Activated CD4-positive, alpha-beta T cell treated with anti-CD3 and anti-CD28 coated beads for 48 hours (primary cell): ENCODE data around the gene CARD18.
A peak's percentile ranks its signal among the peaks of the same experiment; 100 is the strongest.
"Not testable (repeated sequence)": the region's sequence is repeated elsewhere in the genome, so short reads cannot be mapped to it uniquely, and the experiment has no call there.

Source experiments
- DNase-seq: peaks from one replicate; pipeline ENCODE4 v3.0.0-alpha.2; 2020

The CARD18 gene

DNA sequence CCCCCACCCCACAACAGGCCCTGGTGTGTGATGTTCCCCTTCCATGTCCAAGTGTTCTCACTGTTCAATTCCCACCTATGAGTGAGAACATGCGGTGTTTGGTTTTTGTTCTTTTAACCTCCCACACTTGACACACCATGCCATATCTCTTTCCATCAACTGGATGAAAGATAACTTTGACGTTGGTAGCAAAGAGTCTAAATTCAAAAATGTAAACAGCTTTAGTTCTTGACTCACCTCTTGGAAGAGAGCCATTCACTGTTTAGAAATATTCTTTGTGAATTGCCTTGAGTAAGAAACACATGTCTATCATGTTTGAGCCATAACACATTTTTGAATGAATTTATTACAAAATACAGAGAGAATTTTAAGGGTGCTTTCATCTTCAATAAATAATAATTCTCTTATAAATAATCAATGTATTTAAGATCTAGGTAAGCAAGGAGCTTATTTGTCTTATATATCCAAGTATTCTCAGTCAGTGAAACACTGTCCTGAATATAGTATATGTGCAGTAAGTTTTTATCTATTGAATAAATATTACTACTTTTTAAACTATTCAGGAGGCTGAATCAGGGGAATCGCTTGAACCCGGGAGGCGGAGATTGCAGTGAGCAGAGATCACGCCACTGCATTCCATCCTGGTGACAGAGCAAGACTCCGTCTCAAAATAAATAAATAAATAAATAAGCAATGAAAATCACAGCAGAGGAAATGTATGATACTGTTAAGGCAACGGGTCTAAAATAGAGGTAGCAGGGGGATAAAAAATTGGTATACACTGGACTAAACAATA is 6.7 kb downstream of the CARD18 start:
- DNase-seq: no peak

DNA sequence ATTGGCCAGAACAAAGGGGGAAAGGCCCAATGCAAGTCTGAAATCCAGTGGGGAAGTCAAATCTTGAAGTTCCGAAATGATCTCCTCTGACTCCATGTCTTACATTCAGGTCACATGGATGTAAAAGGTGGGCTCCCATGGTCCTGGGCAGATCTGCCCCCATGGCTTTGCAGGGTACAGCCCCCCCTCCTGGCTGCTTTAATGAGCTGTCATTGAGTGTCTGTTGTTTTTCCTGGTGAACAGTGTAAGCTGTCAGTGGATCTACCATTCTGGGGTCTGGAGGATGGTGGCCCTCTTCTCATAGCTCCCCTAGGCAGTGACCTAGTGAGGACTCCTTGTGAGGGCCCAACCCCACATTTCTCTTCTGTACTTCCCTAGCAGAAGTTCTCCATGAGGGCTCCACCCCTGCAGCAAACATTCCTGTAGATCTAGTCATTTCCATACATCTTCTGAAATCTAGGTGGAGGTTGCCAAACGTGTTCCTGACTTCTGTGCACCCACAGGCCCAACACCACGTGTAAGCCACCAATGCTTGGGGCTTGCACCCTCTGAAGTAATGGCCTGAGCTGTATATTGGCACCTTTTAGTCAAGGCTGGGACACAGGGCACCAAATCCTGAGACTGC is 9.3 kb downstream of the CARD18 start:
- DNase-seq: no peak

DNA sequence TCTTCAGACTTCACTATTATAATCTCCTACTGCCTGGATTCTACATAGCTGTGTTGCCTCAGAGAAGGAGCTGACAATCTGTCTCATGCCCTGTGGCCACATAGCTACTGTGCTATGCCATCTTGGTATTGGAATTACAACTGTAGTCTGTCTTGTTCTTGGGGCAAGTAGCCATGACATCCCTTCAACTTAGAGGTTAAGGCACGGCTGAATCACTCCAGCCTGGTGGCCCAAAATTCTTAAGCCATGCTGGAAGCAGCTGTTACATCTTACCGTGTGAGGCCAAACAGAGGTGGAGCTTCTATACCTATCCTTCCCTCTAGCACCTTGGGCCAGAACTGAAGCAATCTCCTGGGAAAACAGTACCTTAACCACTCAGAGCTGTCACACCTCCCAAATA is 14.8 kb downstream of the CARD18 start:
- no peak for DNase-seq

DNA sequence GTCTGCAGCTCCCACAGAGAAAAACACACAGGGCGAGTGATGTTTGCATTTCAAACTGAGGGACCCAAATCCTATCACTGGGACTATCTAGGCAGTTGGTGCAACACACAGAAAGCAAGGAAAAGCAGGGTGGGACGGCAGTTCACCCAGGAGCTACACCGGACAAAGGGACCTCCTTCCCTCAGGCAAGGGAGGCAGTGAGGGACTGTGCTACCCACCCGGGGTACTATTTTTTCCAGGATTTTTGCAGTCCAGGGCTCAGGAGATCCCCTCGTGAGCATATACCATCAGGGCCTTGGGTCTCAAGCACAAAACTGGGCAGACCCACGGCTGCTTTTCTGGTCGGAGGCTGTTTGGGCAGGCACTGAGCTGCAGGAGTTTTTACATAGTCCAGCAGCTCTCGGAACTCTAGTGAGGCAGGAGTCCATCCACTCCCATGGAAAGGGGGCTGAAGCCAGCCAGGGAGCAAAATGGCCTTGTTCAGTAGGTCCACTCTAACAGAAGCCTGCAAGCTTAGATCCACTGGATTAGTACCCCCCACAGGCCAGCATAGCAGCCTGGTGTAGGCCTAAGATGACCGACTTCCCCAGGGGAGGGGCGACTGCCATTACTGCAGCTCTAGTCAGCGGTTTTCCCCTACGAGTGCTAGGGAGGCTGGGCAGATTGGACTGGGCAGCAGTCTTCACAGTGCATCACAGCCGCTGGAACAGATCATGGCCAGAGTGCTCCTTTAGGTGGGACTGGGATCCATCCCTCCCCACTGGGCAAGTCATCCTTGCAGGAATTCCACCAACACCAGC is 28.2 kb downstream of the CARD18 start:
- no peak for DNase-seq

DNA sequence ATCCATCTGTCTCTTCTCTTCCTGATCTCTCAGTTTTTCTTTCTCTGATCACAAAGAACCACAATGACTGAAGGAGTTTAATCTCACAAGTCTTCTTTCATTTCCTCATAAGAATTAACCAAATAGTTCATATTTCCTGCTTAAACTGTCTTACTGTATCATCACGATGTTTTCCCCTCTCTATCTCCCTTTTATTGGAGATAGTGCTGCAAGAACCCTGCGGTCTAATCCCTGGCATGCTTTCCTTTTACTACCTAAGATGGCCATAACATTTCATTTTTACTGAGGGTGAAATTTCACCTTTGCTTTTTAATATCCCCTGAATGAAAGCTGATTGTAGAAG is 28.9 kb downstream of the CARD18 start:
- DNase-seq: no peak

DNA sequence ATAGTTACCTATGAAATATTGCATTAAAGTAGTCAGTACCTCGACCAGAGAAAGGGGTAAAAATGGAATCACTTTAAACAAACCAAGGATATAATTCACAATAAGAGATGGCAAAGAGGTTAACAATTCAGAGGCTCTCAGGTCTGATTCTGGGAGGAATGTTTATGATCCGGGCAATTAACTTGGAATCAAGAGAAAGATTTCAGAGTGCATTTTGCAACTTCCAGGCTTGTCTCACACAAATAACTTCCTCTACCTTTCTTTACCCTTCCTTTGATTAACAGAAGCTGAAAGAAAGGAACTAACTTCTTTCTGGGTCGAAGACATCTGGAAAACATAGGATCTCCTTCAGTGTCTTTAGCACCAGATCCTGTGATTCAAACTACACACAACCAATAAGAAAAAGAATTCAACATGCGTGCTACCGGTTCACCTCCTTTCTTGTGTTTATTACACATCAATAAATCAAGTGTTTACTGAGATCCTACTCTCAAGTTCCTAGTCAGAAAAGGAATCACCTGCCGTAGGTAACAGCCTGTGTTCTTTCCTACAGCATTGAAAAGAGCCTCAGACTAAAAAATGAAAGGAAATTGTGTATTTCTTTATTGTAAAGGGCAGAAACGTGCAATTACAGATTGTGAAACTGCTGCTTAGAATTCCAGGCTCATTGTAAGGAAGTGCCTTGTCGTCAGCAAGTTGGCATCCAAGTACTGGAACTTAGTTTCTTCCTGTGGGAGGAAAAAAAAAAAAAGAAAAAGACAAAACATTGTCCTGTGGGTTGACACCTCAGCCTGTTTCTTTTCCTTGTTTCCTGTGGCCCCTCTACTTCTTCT is 29.5 kb downstream of the CARD18 start:
- DNase-seq: no peak

DNA sequence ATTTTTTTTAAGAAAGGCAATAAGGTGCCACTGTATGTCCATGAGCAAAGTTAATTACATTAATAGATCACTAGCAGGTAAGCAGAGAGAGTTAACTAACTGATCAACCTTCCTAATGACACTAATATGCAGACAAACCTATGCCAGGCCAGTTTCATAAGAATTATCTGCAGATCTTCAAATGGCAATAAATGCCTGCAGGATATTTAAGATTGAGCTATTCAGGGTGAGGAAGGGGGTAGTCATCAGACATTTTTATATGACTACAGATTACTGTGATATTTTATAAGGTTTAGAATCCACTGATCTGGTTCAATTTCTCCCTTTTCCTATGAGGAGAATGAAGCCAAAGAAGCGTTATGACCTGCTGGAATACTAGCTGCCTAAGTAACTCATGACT is 30.2 kb downstream of the CARD18 start:
- DNase-seq: no peak

DNA sequence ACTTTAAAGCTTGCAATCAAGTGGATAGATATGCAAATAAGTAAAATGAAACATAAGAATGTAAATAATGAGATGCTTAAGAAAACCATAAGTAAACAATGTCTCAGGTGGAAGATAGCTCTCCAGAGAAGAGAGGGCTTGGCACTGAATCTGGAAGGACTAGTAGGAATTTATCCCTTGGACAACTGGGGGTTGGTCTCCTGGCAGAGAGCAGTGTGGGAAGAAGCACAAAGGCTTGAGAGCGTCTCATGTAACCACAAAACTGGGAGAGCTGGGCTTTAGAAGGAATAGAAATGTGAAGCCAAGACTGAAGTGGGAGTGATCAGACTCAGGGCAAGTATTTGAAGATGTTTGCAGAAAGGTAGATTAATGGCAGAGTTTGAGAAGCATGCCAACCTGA is 31.3 kb downstream of the CARD18 start:
- no peak for DNase-seq

DNA sequence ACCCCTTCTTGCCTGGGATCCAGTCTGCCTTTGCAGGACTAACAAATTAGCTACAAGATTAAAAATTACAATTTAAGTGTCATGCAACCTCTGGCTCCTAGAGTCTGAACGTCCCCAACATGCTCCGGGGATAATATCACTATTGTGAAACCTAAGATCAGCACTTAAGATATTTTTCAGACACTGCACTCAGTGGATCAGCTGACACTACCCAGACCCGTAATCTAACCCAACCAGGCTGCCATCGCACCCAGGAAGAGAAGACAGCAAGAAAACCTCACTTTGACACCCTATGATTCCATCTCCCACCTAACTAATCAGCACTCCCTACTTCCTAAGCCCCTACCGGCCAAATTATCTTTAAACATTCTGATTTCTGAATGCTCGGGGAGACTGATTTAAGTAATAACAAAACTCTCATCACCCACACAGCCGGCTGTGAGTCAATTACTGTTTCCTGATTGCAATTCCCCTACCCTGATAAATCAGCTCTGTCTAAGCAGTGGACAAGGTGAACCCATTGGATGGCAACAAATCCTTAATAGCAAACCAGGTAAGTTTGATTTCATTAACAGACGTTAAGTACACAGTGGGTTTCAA is 32.2 kb downstream of the CARD18 start:
- DNase-seq: peak; percentile 31

DNA sequence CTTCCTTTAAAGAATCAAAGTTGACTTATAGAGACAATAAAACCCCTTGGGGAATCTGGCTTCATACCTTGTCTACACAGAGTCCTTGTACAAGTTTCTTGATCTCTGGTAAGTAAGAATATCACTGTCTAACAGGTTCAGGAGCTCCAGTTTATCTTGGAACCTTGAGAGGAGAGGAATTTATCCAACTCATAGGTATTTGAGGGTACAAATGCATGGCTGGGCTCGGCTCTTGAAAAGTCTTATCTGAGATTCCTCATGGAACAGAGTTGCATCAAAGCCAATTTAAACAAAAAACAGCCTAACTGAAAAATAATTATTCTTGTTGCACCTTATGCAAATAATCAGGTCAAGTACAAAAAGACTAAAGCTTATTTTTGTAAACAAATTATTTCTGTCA is 33.4 kb downstream of the CARD18 start:
- DNase-seq: no peak

DNA sequence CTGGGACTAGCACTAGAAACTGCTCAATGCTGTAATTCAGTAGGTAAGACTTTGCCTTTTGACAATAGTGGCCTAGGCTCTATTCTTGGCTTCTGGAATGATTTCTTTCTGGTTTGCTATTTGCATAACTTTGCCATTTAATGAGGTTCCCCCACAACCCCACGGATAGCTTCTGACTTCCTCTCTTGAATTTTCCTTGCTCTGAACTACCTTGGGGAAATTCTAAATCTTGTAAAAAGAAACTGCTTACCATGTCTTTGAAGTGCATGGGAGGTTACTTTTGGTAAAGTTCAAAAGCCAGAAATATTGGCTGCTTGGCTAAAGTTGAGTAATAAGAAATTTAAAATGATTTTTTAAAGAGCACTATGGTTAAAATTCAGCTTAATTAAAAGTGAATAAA is 35.3 kb downstream of the CARD18 start:
- DNase-seq: no peak

DNA sequence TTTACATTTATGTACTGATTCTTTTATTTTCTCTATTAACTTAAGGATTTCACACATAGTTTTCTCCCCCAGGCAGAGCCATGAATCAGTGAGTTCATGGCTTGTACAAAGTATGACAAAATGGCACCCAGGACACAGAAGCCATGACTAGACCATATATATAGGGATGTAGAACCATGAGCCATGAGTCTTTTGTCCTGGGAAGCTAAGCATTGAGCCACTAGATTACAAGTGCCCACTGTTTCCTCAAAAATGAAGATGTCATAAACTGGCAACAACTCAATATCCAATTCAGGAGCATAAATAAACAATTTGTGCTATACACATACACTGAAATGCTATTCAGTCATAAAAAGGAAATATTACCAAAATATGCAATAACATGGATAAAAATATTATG is 36.2 kb downstream of the CARD18 start:
- no peak for DNase-seq

DNA sequence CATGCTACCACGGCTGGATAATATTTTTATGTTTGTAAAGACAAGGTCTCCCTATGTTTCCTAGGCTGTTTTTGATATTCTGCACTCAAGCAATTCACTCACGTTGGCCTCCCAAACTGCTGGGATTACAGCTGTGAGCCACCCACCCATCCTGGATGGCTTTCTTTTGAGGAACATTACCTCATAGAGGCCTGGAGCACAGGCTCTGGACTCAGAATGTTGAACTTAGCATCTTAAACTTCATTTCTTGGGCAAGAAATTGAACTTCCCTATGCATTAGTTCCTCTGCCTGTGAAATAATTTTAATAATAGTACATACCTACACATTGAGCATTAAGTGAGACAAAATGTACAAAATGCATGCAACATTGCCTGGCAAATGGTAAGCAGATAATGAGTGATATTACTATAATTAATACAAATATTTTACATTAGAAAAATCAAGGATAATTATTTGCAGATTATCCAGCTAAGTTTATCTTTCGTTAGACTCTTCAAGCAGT is 37.4 kb downstream of the CARD18 start:
- not testable (repeated sequence) for DNase-seq

DNA sequence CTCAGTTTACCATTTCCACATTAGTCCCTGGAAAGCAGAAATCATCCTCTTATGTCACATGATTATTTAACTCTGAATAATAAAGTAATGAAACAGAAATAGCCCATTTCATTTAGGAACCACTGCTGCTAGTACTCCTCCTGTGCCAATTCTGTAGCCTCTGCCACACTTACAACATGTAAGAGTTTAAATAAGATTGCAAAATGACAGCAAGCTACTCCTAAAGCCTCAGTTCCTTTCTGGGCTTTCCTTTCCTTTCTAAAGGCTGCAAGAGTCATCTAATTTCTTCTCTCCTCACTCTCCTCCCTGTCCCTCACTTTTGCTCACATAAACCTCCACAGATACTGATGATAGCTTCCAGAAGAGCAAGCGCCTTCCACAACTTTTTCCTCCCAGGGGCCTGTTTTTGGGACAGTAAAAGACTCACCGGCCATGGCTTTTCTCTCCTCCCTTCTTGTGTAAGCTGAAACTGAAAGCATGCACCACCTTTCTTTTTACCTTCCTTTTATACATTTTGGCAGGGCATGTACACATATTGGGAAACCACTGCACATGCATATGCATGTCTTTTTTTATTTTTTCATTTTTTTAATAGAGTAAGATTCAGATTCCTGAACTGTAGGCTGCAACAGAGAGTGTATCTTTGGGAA is 38.5 kb downstream of the CARD18 start:
- no peak for DNase-seq

DNA sequence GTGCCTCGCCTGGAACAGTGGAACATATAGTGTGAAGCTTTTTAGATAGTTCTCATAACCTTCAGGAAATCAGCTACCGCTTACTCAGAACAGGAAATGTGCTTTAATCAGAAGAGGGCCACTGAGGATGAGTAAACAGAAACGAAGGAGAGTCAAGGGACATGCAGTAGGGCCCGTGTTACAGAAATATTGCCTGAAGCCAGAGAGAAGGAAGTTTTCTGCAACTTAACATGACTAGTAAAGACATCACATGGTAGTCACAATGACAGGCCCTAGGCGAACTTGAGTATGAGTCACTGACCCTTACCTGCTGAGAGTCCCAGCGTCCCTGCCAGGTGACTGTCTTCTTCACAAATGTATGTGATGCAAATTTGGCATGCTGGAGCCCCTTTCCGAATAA is 39.4 kb downstream of the CARD18 start:
- DNase-seq: no peak

DNA sequence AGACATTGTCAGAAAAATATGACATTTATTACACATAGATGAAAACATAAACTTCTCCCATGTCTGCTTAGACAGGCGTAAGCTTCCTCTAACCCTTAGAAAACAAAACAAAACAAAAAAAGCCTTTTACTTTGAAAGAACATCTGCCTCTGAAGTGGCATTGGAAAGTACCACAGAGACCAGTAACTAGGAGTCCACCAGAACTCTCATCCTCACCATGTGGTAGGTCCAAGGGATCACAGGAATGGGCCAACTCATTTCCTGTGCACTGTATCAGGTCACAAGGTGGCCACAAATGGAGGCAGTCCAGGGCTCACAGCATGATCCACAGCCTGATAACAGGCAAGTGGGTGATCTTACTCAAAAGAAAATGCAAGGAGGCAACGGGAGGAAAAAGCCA is 40.0 kb downstream of the CARD18 start:
- DNase-seq: not testable (repeated sequence)

DNA sequence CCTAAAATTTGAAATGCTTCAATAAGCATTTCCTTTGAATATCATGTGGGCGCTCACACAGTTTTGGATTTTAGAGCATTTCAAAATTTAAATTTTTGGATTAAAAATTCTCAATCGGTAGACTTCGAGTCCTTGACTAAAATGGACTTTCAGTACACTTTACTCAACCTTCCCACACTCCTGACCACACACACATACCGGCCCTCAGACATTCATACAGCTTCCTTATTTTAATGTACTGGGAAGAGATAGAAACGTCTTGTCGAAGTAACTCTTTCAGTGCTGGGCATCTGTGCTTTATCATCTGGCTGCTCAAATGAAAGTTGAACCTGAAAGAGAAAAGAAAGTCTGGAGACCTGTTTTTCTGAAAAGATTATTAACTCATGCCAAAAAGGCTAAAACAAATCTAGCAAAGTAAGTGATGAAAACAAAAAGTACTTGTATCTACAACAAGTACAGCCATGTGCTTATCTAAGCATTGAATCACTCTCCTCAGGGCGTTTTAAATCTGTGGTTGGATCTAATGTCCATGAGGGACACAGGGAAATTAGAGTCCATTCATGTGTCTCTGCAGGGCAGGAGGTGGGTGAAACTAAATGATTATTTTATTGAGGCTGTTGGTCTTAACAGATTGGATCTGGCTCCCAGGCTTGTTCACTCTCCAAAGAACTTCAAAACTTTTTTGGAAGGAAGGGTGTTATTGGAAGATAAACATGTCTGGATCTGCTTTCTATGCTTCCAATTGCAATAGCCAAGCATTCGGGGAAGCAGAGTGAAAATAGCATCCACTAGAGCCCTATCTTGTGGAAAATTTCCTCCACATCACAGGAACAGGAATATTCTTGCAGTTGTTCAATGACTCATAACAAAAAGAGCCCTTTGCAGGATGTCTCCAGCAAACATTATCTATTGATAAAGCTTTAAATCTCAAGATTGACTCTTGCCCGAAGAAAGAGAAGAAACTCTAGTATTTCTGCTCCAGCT is 47.0 kb downstream of the CARD18 start:
- DNase-seq: no peak
